IPS DF 6.9 (cell line): ENCODE results near the gene MSI1.

ENCODE experiments used
- DNase-seq: peaks from one replicate; pipeline ENCODE4 v3.0.0-alpha.2; 2013; ENCODE audit warnings: low read depth, low spot score
- H3K27ac ChIP-seq: one replicate; pipeline ENCODE4 v1.5.1; 2013; ENCODE audit warnings: low read length, control low read depth
- H3K27me3 ChIP-seq: 2 replicates; pipeline ENCODE4 v1.6.1; 2013; ENCODE audit warnings: mild to moderate bottlenecking, low read length; ENCODE audit not compliant: control insufficient read depth, insufficient read depth
- H3K36me3 ChIP-seq: 2 replicates; pipeline ENCODE4 v1.6.1; 2013; ENCODE audit warnings: low read length; ENCODE audit not compliant: control insufficient read depth, insufficient read depth
- H3K4me1 ChIP-seq: 2 replicates; pipeline ENCODE4 v1.6.1; 2013; ENCODE audit warnings: low read length; ENCODE audit not compliant: control insufficient read depth, insufficient read depth
- H3K4me3 ChIP-seq: 2 replicates; pipeline ENCODE4 v1.5.1; 2013; ENCODE audit warnings: mild to moderate bottlenecking, low read length
- H3K9me3 ChIP-seq: 2 replicates; pipeline ENCODE4 v1.6.1; 2013; ENCODE audit warnings: low read length, inconsistent platforms; ENCODE audit not compliant: control insufficient read depth, insufficient read depth
- WGBS: extraction: QIAGEN DNeasy Blood & Tissue Kit; methylation state at CpG from one replicate; pipeline ENCODE4 v1.1.7; 2013; ENCODE audit warnings: mixed read lengths, missing lambda C conversion rate; ENCODE audit not compliant: insufficient read length, insufficient coverage; 5-methylcytosine and 5-hydroxymethylcytosine counted together

MSI1 gene

GRCh38 chr12:120356567-120357030, 12.4 kb downstream of the MSI1 start:
- Histone ChIP-seq H3K27me3 (no peaks in the 10 kb centered on the region), H3K9me3 (no peaks in the 10 kb centered on the region), H3K27ac (no peak overlapping the region), H3K4me3 (no peak overlapping the region), H3K4me1 (peaks cover 7% of the 10 kb centered on the region), H3K36me3 (0 out of 2 replicates have a peak, but pooled peaks cover 6% of the 10 kb centered on the region)
- WGBS = no CpG with 5 or more reads among the region's 13 CpGs
- peak; percentile 61 for DNase-seq

GRCh38 chr12:120353556-120354317, 15.2 kb downstream of the MSI1 start:
- H3K27me3 ChIP-seq = no peaks in the 10 kb centered on the region
- no peaks in the 10 kb centered on the region; the same call in 1 of the 2 replicates for H3K4me1 ChIP-seq
- H3K36me3 ChIP-seq = peaks cover 9% of the 10 kb centered on the region; the same call in 1 of the 2 replicates
- no CpG with 5 or more reads among the region's 4 CpGs for WGBS
- no peak overlapping the region for H3K27ac ChIP-seq
- no peak overlapping the region for H3K4me3 ChIP-seq
- H3K9me3 ChIP-seq = no peaks in the 10 kb centered on the region
- DNase-seq = no peak

GRCh38 chr12:120353136-120353535, 15.8 kb downstream of the MSI1 start:
- WGBS = no CpG with 5 or more reads among the region's 6 CpGs
- peaks cover 9% of the 10 kb centered on the region; the same call in 1 of the 2 replicates for H3K36me3 ChIP-seq
- H3K4me1 ChIP-seq = no peaks in the 10 kb centered on the region; the same call in 1 of the 2 replicates
- no peak for DNase-seq
- no peak overlapping the region for H3K27ac ChIP-seq
- no peak overlapping the region for H3K4me3 ChIP-seq
- no peaks in the 10 kb centered on the region for H3K27me3 ChIP-seq
- H3K9me3 ChIP-seq = no peaks in the 10 kb centered on the region

GRCh38 chr12:120352117-120352516, 16.8 kb downstream of the MSI1 start:
- Histone ChIP-seq H3K27me3 (no peaks in the 10 kb centered on the region), H3K36me3 (peaks cover 18% of the 10 kb centered on the region), H3K9me3 (no peaks in the 10 kb centered on the region), H3K4me1 (no peaks in the 10 kb centered on the region; the same call in 1 of the 2 replicates), H3K27ac (no peak overlapping the region), H3K4me3 (no peak overlapping the region)
- no CpG with 5 or more reads among the region's 5 CpGs for whole genome bisulfite sequencing
- no peak for DNase-seq

- Histone ChIP-seq H3K4me3 (no peak overlapping the region), H3K36me3 (peaks cover 21% of the 10 kb centered on the region), H3K27ac (no peak overlapping the region), H3K9me3 (no peaks in the 10 kb centered on the region), H3K4me1 (no peaks in the 10 kb centered on the region), H3K27me3 (no peaks in the 10 kb centered on the region)
- no peak for DNase-seq
- no CpG with 5 or more reads among the region's 19 CpGs for WGBS
These were observed 18.2 kb downstream of the MSI1 start for GRCh38 chr12:120350576-120351350.

- Histone ChIP-seq H3K4me1 (no peaks in the 10 kb centered on the region), H3K4me3 (no peak overlapping the region), H3K36me3 (peaks cover 22% of the 10 kb centered on the region), H3K27ac (no peak overlapping the region), H3K27me3 (no peaks in the 10 kb centered on the region), H3K9me3 (no peaks in the 10 kb centered on the region)
- no CpG with 5 or more reads among the region's 11 CpGs for WGBS
- no peak for DNase-seq
These were observed 21.2 kb downstream of the MSI1 start for GRCh38 chr12:120347766-120348165.

- Histone ChIP-seq H3K4me3 (no peak overlapping the region), H3K27me3 (no peaks in the 10 kb centered on the region), H3K4me1 (peaks cover 2% of the 10 kb centered on the region), H3K36me3 (peaks cover 21% of the 10 kb centered on the region), H3K9me3 (no peaks in the 10 kb centered on the region), H3K27ac (no peak overlapping the region)
- no peak for DNase-seq
- no CpG with 5 or more reads among the region's 7 CpGs for WGBS
These were observed 22.3 kb downstream of the MSI1 start for GRCh38 chr12:120346681-120347080.

- no peaks in the 10 kb centered on the region for H3K9me3 ChIP-seq
- no peak for DNase-seq
- WGBS = no CpG with 5 or more reads among the region's 15 CpGs
- peaks cover 2% of the 10 kb centered on the region for H3K4me1 ChIP-seq
- H3K27ac ChIP-seq = no peak overlapping the region
- no peaks in the 10 kb centered on the region for H3K27me3 ChIP-seq
- H3K4me3 ChIP-seq = no peak overlapping the region
- H3K36me3 ChIP-seq = peaks cover 19% of the 10 kb centered on the region
These were observed 22.9 kb downstream of the MSI1 start for GRCh38 chr12:120346031-120346430.

GRCh38 chr12:120343692-120344091, 25.3 kb downstream of the MSI1 start:
- Histone ChIP-seq H3K4me1 (peaks cover 2% of the 10 kb centered on the region), H3K36me3 (peaks cover 18% of the 10 kb centered on the region), H3K4me3 (no peak overlapping the region), H3K9me3 (no peaks in the 10 kb centered on the region), H3K27ac (no peak overlapping the region), H3K27me3 (no peaks in the 10 kb centered on the region)
- no peak for DNase-seq
- no CpG with 5 or more reads among the region's 8 CpGs for WGBS

GRCh38 chr12:120343039-120343537, 25.9 kb downstream of the MSI1 start:
- Histone ChIP-seq H3K4me1 (peaks cover 2% of the 10 kb centered on the region), H3K27me3 (no peaks in the 10 kb centered on the region), H3K4me3 (no peak overlapping the region), H3K36me3 (peaks cover 18% of the 10 kb centered on the region), H3K9me3 (no peaks in the 10 kb centered on the region), H3K27ac (no peak overlapping the region)
- no peak for DNase-seq
- WGBS = no CpG with 5 or more reads among the region's 10 CpGs
